Hindlimb muscle (tissue), 1 donor: Measurements from ENCODE around the gene MAST2. TPM values are rescaled to one million over a fixed set of nuclear protein-coding genes. Genes with fewer than 3 reads are reported as not detected.
"Not testable (repeated sequence)": the region's sequence is repeated elsewhere in the genome, so short reads cannot be mapped to it uniquely, and the experiment has no call there.

ENCODE experiments used
- DNase-seq: peaks from one replicate; pipeline ENCODE4 v3.0.0-alpha.2; 2013
- polyA plus RNA-seq: library from polyadenylated mRNA; unstranded; fragments of 120-200 nt; gene quantifications from one replicate; pipeline ENCODE4 v1.2.1, GENCODE V29; 2013; ENCODE audit not compliant: insufficient read length

The MAST2 gene
- polyA plus RNA-seq, 1 donor, result 96.2 TPM

DNA sequence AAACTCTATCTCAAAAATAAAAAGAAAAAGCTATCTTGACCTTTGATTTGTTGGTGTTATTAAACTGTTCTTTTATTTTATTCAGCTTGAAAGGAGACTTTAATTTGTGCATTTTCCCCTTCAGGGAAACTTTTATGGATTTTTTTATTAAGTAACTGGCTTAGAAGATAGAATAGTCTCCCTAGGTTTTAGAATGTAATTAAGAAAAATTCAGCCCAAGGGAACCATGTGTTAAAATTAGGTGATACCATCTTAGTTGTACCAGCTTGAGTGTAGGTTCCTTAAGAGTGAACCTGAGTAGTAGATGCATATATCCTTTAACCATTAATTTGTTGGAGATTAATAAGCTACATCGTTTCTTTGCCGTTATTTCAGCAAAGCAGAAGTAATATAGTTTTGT is 11.4 kb downstream of the MAST2 start:
- no peak for DNase-seq

DNA sequence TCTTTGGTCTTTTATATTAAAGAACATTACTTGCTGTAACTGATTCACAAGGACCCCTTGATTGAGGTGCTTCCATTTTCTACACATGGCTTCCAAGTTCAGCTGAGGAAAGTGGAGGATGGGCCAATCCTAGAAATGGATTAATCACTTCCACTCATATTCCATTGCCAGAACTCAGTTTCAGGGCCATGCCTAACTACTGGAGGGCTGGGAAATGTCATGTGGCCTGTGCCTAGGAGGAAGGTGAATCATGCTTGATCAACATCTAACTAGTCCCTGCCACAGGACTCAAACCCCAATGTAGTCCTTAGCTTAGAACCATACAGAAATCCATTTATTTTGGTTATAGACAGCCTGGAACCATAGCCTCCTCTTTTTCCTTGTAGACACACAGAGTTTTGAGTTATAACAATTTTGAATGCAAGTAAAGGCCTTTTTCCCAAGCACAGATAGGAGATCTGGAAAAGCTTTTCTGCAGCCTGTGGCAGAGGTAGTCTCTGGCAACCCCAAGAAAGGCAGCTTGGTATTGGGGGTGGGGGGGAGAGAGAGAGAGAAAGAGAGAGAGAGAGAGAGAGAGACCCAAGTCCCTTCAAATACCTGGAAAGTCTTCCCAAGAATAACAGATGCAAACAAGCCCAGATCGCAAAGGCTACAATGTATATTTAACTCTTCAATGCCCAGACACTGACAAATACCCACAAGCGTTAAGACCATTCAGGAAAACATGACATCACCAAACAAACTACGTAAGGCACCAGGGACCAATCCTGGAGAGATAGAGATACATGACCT is 12.5 kb downstream of the MAST2 start:
- DNase-seq, result no peak

DNA sequence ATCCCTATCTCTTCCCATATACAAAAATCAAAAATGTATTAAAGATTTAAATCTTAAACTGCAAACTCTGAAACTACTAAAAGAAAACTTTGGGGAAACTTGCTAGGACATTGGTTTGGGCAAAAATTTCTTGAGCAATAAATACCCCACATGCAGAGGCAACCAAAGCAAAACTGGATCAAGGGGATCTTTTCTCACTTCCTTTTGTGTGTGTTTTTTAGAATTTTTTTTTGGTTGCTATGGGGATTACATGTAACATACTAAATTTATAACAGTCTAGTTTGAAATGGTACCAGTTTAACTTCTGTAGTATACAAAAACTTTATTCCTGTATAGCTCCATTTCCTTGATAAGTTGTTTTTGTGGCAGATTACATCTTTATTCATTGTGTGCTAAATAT is 16.8 kb downstream of the MAST2 start:
- DNase-seq, result no peak

DNA sequence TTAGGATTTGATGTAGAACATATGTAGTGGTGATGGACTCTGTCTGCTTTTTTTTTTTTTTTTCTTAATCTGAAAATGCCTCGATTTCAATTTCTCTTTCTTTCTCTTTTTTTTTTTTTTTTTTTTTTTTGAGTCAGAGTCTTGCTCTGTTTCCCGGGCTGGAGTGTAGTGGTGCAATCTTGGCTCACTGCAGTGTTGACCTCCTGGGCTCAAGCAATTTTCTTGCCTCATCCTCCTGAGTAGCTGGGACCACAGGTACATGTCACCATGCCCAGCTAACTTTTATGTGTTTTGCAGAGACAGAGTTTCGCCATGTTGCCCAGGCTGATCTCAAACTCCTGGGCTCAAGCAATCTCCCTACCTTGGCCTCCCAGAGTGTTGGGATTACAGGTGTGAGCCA is 17.4 kb downstream of the MAST2 start:
- DNase-seq, result no peak

DNA sequence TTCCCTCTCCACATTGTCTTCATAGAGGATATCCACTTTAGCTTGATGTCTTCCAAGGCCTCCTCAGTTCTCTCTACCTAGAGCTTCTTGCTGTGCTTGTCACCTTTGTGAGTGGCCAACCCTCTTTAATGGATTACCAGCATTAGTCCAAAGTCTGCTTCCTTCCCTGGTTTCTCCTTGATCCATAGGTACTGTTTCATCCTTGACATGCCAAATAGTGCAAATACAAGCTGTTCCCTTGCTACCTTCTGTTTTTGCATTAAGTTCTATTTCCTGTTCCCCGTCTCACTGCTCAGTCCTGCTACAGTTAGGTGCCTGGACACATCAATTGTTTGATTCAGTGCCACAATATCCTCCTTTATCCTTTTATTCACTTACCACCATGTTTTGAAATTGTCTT is 19.2 kb downstream of the MAST2 start:
- DNase-seq, result no peak

DNA sequence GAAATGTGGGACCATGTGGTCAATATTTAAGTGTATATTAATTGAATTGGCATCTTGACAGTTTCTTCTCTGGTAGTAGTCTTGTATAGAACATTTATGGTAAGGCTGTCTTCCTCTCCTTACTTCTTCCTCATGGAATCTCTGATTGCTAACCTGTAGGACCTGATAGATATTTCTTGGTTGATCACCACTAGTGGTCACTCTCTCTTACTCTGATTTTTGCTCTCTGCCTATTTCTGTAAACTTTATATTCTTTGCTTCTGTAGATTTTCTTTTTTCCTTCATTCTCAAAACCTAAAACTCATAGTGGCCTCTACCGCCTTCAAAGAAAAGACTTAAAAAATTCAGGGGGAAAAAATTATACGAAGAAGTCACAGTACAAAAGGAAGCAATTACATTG is 21.2 kb downstream of the MAST2 start:
- DNase-seq, result no peak

DNA sequence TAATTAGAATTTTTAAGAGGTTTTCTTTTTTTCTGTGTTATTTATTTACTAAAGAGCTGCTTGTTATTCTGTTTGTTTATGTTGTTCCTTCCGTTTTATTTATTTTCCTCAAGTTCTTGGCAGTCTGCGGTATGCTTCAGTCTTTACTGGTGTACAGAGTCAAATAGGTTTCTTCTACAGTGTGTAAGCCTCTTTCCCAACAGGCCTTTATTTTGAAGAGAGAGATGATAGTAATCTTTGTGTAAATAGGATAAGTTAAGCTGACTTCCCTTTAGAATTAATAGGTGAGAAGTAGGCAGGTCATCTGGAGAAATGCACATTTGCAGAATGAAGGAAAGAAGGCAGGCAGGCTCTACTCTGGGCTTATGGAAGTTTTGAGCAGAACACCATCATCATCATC is 23.8 kb downstream of the MAST2 start:
- DNase-seq, result no peak

DNA sequence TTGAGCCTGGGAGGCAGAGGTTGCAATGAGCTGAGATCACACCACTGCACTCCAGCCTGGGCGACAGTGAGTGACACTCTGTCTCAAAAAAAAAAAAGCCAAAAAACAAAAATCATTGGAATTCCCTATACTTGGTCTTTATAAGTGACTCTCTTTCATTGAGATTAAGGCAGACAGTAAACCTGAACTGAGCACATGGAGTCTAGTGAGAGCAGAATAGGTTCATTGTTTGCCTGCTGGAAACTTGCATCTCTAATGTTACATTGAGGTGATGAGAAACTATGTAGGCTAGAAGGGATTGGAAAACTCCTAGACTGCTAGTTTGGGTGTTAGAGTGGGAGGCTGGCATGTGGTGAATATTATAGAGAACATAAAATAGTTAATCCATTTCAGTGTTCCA is 25.4 kb downstream of the MAST2 start:
- DNase-seq, result no peak

DNA sequence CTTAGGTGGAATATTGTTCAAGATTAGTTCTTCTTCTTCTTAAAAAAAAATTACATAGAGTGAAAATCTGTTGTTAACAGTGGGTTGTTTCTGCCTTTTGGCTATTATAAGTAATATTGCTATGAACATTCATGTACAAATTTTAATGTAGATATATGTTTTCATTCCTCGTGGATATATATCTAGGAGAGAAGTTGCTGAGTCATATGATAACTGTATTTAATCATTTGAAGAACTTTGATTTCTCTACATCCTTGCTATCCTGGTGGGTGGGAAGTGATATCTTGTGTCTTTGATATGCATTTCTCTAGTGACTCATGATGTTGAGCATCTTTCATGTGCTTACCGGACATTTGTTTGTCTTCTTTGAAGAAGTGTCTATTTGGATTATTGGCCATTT is 29.9 kb downstream of the MAST2 start:
- no peak for DNase-seq

DNA sequence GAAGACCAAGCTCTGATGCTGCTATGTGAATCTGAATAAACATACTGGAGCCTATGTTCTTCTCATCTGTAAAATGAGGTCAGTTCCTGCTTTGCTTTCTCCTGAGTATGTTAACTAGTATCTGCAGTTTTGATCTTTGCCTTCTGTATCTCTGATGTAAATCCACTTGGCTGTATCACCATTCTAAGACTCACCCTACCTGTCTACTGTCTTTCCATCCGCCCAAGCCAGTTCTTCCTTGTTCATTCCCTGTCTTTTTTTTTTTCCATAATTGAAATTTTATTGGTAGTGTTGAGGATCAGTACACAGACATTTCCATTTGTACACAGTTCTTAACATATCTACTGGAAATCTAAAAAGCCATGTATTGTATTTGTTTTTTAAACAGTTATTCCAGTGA is 31.3 kb downstream of the MAST2 start:
- DNase-seq, result no peak

DNA sequence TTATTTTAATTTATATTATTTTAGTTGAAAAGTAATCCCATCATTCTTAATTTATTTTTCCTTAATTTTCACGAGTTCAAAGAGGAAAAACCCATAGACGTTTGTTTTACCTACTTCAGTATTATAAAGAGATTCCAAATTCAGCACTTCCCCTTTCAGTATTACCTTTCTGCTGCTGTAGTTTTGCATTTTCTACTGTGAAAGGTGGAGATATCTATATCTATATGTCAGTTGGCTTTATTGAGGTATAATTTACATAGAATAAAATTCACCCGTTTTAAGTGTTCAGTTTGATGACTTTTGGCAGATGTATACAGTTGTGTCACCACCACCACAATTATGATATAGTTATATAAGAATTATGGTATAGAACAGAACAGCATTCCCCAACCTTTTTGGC is 33.0 kb downstream of the MAST2 start:
- no peak for DNase-seq

DNA sequence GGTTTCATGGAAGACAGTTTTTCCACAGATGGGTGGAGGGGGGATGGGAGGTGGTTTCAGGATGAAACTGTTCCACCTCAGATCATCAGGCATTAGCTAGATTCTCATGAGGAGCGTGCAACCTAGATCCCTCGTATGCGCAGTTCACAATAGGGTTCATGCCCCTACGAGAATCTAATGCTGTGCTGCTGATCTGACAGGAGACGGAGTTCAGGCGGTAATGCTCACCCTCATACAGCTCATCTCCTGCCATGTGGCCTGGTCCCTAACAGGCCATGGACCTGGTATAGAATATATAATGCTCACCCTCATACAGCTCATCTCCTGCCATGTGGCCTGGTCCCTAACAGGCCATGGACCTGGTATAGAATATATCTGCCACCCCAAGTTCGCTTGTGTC is 33.4 kb downstream of the MAST2 start:
- DNase-seq, result not testable (repeated sequence)

DNA sequence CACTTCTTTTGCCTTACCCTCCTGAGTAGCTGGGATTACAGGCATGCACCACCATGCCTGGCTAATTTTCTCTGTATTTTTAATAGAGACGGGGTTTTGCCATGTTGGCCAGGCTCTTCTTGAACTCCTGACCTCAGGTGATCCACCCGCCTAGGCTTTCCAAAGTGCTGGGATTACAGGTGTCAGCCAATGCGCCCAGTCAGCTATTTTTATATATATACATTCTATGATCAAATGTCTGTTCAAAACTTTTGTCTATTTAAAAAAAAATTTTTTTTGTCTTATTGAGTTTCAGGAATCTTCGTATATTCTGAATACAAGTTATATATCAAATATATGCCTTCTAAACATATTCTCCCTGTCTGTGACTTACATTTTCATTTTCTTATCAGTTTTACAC is 34.9 kb downstream of the MAST2 start:
- not testable (repeated sequence) for DNase-seq

DNA sequence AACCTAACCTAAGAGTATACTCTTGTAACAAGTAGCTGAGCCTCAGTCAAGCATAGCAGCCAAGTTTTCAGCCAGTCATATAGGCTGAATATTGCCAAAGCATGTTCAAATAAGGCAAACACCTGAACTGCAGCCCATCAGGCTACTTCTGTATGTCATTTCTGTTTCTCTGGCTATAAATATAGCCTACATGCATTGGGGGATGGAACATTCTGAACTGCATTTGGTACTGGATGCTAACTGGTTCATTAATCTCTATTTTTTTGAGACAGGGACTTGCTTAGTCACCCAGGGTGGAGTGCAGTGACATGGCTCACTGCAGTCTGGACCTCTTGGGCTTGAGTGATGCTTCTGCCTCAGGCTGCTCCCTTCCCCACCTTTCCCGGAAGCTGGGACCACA is 37.3 kb downstream of the MAST2 start:
- DNase-seq, result no peak

DNA sequence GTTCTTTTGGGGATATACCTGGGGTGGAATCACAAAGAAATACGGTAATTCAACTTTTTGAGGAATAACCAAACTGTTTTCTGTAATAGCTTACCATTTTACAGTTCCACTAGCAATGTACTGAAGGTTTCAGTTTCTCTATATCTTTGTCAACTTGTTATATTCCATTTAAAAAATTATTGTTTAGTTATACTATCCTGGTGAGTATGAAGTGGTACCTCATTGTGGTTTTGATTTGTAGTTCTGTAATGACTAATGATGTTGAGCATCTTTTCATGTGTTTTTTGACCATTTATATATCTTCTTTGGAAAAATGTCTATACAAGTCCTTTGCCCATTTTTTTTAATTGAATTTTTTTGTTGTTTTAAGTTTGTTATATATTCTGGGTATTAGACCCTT is 39.4 kb downstream of the MAST2 start:
- no peak for DNase-seq

DNA sequence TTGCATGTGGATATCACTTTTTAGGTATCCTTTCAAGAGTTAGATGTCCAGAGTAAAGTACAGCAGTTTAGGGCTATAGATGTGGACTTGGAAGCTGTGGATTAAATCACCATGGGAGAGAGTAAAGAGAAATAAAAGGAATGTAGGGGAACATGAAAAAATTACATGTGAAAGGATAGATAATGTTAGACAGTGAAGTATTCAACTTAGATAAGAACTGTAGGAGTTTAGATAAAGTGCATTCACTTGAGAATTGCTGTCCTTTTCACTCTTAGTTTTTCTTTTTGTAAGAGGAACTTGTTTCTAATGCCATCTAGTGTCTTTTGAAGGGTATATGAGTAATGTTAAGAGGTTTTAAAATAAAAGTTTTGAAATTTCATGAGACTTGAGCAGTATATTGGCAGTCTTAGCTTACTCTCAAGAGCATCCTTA is 40.1 kb downstream of the MAST2 start:
- DNase-seq, result no peak

DNA sequence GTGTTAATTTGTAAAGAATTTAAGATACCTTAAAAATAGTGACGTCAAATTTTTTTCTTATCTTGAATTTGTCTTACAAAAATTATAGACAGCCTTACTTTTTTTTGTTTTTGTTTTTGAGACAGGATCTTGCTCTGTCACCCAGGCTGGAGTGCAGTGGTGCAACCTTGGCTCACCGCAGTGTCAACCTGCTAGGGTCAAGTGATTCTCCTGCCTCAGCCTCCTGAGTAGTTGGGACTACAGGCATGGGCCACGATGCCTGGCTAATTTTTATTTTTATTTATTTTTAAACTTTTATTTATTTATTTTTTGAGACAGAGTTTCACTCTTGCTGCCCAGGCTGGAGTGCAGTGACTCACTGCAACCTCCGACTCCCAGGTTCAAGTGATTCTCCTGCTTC is 40.6 kb downstream of the MAST2 start:
- not testable (repeated sequence) for DNase-seq

DNA sequence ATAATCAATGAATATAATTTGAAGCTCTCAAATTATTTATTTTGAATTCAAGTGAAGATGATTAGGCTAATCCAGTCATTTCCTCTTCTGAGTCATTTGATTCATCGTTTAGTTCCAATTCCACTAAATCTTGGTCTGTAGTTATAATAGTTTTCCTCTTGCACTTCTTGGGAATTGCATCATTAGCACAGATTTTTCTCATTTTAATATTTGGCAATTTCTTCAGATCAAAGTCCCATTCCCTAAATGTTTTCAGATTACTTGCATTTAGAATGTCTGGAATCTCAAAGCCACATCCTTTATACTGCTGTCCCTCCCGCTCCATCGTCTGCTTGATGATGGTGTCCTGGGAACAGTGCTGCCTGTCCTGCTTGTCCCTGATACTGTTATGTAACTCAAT is 43.5 kb downstream of the MAST2 start:
- no peak for DNase-seq

DNA sequence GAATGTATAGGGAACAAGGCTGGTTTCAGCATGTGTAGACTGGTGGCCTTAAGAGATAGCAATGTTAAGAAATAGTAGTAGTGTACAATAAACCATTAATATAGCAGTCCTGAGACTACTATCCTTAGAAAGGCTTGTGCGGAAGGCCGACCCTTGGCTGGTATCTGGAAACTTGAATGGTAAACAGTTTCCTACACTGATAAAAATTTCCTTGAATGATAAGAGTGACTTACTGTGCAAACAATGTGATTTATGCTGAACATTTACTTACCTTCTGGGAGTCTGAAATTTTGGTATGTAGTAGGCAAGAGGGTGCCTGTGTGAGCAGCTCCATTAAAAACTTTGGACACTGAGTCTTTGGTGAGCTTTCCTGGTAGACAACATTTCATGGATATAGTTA is 44.7 kb downstream of the MAST2 start:
- DNase-seq, result no peak

DNA sequence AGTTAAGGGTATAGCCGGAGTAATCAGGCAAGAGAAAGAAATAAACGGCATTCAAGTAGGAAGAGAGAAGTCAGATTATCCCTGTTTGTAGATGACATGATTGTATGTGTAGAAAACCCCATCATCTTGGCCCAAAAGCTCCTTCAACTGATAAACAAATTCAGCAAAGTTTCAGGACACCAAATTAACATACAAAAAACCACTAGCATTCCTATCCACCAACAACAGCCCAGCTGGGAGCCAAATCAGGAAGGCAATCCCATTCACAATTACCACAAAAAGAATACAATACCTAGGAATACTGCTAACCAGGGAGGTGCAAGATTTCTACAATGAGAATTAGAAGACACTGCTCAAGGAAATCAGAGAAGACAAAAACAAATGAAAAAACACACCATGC is 45.3 kb downstream of the MAST2 start:
- DNase-seq, result no peak

DNA sequence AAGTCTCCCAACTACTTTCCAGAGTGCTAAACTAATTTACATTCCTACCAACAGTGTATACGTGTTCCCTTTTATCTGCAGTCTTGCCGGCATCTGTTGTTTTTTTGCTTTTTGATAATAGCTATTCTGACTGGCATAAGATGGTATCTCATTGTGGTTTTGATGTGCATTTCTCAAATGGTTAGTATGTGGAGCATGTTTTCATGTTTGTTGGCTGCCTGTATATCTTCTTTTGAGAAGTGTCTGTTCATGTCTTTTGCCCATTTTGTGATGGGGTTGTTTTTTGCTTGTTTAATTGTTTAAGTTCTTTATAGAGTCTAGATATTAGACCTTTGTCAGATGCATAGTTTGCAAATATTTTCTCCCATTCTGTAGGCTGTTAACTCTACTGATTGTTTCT is 46.6 kb downstream of the MAST2 start:
- no peak for DNase-seq

DNA sequence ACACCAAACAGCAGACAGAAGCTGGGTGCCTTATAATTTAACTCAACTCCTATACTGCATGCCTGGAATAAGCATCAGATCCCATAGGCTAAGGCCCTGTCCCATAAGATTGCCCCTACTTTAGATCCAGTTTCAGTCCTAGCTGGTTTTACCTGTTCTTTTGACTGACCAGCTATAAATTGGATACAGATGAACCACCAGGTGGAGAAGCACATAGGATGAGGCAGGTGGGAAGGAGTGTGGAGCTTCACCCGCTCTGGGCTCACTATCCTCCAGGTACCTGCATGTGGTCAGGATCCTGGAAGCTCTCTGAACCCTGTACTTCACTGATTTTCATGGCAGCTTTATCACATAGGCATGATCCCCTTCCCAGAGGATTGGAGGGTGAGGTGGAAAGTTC is 51.3 kb downstream of the MAST2 start:
- DNase-seq, result no peak

DNA sequence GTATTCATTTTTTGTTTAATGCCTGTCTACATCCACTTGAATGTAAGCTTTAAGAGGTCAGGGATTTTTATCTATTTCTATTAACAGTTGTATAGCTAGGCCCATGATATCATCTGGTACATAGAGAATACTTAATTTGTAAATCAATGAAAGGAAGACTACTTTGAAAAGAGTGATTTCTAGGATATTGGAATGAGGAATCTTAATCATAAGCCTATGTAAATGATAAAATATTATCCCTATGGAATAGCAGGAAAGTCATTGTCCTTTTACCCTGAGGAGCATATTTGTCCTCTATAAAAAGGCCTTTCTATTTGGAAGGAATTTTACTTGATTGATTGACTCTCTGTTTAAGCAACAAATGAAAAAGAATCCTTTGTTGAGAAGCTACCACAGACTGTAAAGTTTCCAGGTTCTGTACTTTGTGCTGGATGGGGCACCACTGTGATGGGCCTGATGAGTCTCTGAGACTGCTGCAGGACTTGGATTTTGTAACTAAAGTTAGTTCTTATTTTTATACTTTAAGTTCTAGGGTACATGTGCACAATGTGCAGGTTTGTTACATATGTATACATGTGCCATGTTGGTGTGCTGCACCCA is 53.8 kb downstream of the MAST2 start:
- no peak for DNase-seq

DNA sequence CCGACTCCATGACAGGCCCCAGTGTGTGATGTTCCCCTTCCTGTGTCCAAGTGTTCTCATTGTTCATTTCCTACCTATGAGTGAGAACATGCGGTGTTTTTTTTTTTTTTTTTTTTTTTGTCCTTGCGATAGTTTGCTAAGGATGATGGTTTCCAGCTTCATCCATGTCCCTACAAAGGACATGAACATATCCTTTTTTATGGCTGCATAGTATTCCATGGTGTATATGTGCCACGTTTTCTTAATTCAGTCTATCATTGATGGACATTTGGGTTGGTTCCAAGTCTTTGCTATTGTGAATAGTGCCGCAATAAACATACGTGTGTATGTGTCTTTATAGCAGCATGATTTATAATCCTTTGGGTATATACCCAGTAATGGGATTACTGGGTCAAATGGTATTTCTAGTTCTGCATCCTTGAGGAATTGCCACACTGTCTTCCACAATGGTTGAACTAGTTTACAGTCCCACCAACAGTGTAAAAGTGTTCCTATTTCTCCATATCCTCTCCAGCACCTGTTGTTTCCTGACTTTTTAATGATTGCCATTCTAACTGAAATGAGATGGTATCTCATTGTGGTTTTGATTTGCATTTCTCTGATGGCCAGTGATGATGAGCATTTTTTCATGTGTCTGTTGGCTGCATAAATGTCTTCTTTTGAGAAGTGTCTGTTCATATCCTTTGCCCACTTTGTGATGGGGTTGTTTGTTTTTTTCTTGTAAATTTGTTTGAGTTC is 54.5 kb downstream of the MAST2 start:
- not testable (repeated sequence) for DNase-seq
